GM23338 (cell line): ENCODE measurements around the gene IMMP2L. TPM values are rescaled to one million over a fixed set of nuclear protein-coding genes. Genes with fewer than 3 reads are reported as not detected.

Experiments used
- ATAC-seq: fragments of 200-7000 bp; cut with Tn5 transposase; 3 replicates; pipeline ENCODE4 v1.9.1; 2020
- DNase-seq: peaks from one replicate; pipeline ENCODE4 v3.0.0-alpha.2; 2015; ENCODE audit warnings: low spot score
- H2AFZ ChIP-seq: fragments of 200-600 bp; sonication (generic); 2 replicates; pipeline ENCODE4 v1.8.0; 2016; ENCODE audit warnings: antibody characterized with exemption, mild to moderate bottlenecking, moderate library complexity
- H3F3A ChIP-seq: fragments of 200-600 bp; sonication (generic); replicated peaks from 2 replicates; pipeline ENCODE4 v1.8.0; 2017; ENCODE audit warnings: antibody characterized with exemption, mixed run types, low read depth
- H3K27ac ChIP-seq: fragments of 200-600 bp; sonication (generic); 2 replicates; pipeline ENCODE4 v1.6.1; 2016; ENCODE audit warnings: low read depth
- H3K27me3 ChIP-seq: fragments of 200-600 bp; sonication (generic); 2 replicates; pipeline ENCODE4 v1.8.0; 2016; ENCODE audit warnings: mild to moderate bottlenecking, mixed run types, moderate library complexity; ENCODE audit not compliant: insufficient read depth
- H3K36me3 ChIP-seq: fragments of 200-600 bp; sonication (generic); 2 replicates; pipeline ENCODE4 v1.8.0; 2016; ENCODE audit warnings: mild to moderate bottlenecking; ENCODE audit not compliant: insufficient read depth
- H3K4me1 ChIP-seq: fragments of 200-600 bp; sonication (generic); 2 replicates; pipeline ENCODE4 v1.8.0; 2016; ENCODE audit warnings: mild to moderate bottlenecking, moderate library complexity; ENCODE audit not compliant: insufficient read depth
- H3K4me2 ChIP-seq: fragments of 200-600 bp; sonication (generic); 2 replicates; pipeline ENCODE4 v1.7.1; 2017; ENCODE audit warnings: mixed run types
- H3K4me3 ChIP-seq: fragments of 200-600 bp; sonication (generic); 2 replicates; pipeline ENCODE4 v1.6.1; 2016; ENCODE audit warnings: mixed run types
- H3K79me2 ChIP-seq: fragments of 200-600 bp; sonication (generic); replicated peaks from 2 replicates; pipeline ENCODE4 v1.8.0; 2017; ENCODE audit warnings: mild to moderate bottlenecking; ENCODE audit not compliant: insufficient read depth
- H3K9me2 ChIP-seq: fragments of 200-600 bp; sonication (generic); 2 replicates; pipeline ENCODE4 v1.8.0; 2017; ENCODE audit not compliant: insufficient read depth
- H4K20me1 ChIP-seq: fragments of 200-600 bp; sonication (generic); replicated peaks from 2 replicates; pipeline ENCODE4 v1.8.0; 2017; ENCODE audit warnings: mild to moderate bottlenecking; ENCODE audit not compliant: insufficient read depth
- H3K27ac Mint-ChIP-seq: 2 replicates; pipeline ENCODE4 v1.8.0; 2020; ENCODE audit warnings: inconsistent platforms, mild to moderate bottlenecking, moderate library complexity, mixed read lengths
- H3K27me3 Mint-ChIP-seq: 3 replicates; pipeline ENCODE4 v1.8.0; 2022; ENCODE audit warnings: low read depth, mild to moderate bottlenecking, moderate library complexity, mixed read lengths, inconsistent platforms; ENCODE audit not compliant: insufficient read depth, poor library complexity
- H3K36me3 Mint-ChIP-seq: 3 replicates; pipeline ENCODE4 v1.8.0; 2021; ENCODE audit warnings: low read depth, mild to moderate bottlenecking, inconsistent platforms, moderate library complexity, mixed read lengths
- H3K4me1 Mint-ChIP-seq: 3 replicates; pipeline ENCODE4 v1.8.0; 2020; ENCODE audit warnings: mild to moderate bottlenecking, inconsistent platforms, mixed read lengths
- H3K4me3 Mint-ChIP-seq: 3 replicates; pipeline ENCODE4 v1.8.0; 2021; ENCODE audit warnings: moderate library complexity, mild to moderate bottlenecking, inconsistent platforms, mixed read lengths
- H3K9me3 Mint-ChIP-seq: 3 replicates; pipeline ENCODE4 v1.8.0; 2020; ENCODE audit warnings: moderate library complexity, mild to moderate bottlenecking, inconsistent platforms, mixed read lengths
- CREB1 ChIP-seq: fragments of 250-450 bp; sonication (Bioruptor Pico); IDR thresholded peaks from 2 replicates; pipeline ENCODE4 v1.5.0; 2020; ENCODE audit warnings: low read depth, mild to moderate bottlenecking, moderate library complexity
- CTCF ChIP-seq, 2 experiments: fragments of 200-600 bp in 1 of 2; sonication (generic) in 1 of 2; conservative IDR thresholded peaks; 2 replicates each; pipeline versions ENCODE4 v1.5.1 to v1.6.1; 2016 to 2017; ENCODE audit warnings: antibody characterized with exemption in 2 of 2, low read depth in 2 of 2, mild to moderate bottlenecking in 2 of 2, moderate library complexity in 1 of 2
- ETS1 ChIP-seq: IDR thresholded peaks from 2 replicates; pipeline ENCODE4 v1.6.1; 2016; ENCODE audit warnings: antibody characterized with exemption
- EZH2 ChIP-seq: fragments of 200-600 bp; sonication (generic); IDR thresholded peaks from one replicate; pipeline ENCODE4 v1.8.0; 2017; ENCODE audit warnings: antibody characterized with exemption, mild to moderate bottlenecking, low read depth; ENCODE audit not compliant: unreplicated experiment
- EZH2phosphoT487 ChIP-seq: fragments of 200-600 bp; sonication (generic); IDR thresholded peaks from one replicate; pipeline ENCODE4 v1.8.1; 2018; ENCODE audit warnings: antibody characterized with exemption; ENCODE audit not compliant: unreplicated experiment
- JUNB ChIP-seq: IDR thresholded peaks from one replicate; pipeline ENCODE4 v1.6.1; 2016; ENCODE audit warnings: antibody characterized with exemption; ENCODE audit not compliant: unreplicated experiment
- NANOG ChIP-seq: IDR thresholded peaks from 2 replicates; pipeline ENCODE4 v1.6.1; 2016; ENCODE audit warnings: antibody characterized with exemption, borderline replicate concordance
- POLR2AphosphoS5 ChIP-seq: IDR thresholded peaks from 2 replicates; pipeline ENCODE4 v1.6.1; 2016; ENCODE audit warnings: antibody characterized with exemption, low read depth
- STAT1 ChIP-seq: IDR thresholded peaks from one replicate; pipeline ENCODE4 v1.6.1; 2016; ENCODE audit warnings: antibody characterized with exemption; ENCODE audit not compliant: unreplicated experiment
- ZNF114 ChIP-seq: fragments of 250-450 bp; sonication (Bioruptor Pico); IDR thresholded peaks from 2 replicates; pipeline ENCODE4 v1.5.0; 2020; ENCODE audit warnings: mild to moderate bottlenecking, moderate library complexity
- ZNF331 ChIP-seq: fragments of 250-450 bp; sonication (Bioruptor Pico); IDR thresholded peaks from 2 replicates; pipeline ENCODE4 v1.5.0; 2020; ENCODE audit warnings: low read depth, mild to moderate bottlenecking, moderate library complexity
- polyA plus RNA-seq: library from polyadenylated mRNA; unstranded; fragments of >200 nt; fragmentation: Nextera tagmentation; extraction: Ambion mirVana; gene quantifications from 2 replicates; pipeline ENCODE4 v1.2.1, GENCODE V29; 2016
- total RNA-seq: library from RNA; depleted of rRNA; stranded (reverse); fragments of >200 nt; shearing (Covaris generic); gene quantifications from 2 replicates; pipeline ENCODE4 v1.2.3, GENCODE V29; 2014
- TF ChIP-seq, protein P1 (sequence below): fragments of 250-450 bp; sonication (Bioruptor Pico); IDR thresholded peaks from 2 replicates; pipeline ENCODE4 v1.5.0; 2020; ENCODE audit warnings: mild to moderate bottlenecking, moderate library complexity
- TF ChIP-seq, protein P2 (sequence below): IDR thresholded peaks from one replicate; pipeline ENCODE4 v1.6.1; 2018; ENCODE audit warnings: antibody characterized with exemption; ENCODE audit not compliant: unreplicated experiment

IMMP2L gene
- total and polyA plus RNA-seq, 2 experiments from 2014 or later = 7.3 to 14.0 TPM

DNA sequence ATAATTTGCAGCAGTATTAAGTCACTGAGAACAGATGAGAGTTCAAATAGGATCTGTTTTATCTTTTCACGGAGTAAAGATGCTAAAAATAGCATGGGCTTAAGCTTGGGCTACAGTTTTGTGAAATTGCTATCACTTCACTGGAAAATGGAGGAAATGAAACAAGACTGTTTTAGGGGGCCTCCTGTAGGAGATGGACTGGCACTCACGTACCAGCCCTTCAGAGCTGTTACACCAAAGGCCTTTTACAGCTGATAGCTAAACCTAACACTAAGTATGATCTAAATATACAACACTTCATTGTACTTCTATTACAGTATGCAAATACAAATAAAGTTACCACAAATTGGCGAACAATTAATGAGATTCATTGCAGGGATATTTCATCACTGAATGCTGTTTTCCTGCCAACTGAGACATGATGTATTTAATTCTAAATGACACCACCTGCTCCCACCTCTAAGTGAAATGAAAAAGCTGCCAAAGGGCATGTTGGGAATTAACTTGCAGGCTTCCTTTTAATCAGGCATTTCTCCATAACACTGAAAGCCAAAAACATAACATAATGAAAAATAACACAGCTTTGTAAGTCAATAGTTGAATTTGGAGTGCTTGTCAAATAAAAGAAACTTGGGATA, 775.8 kb downstream of the IMMP2L start:
- Histone ChIP-seq H3K4me1 (no peaks in the 10 kb centered on the region), H3K4me2 (no peak overlapping the region), H4K20me1 (no peaks in the 10 kb centered on the region), H3K27ac (no peak overlapping the region), H3K9me2 (no peaks in the 10 kb centered on the region), H3F3A (no peaks in the 10 kb centered on the region), H3K4me3 (no peak overlapping the region), H3K79me2 (no peaks in the 10 kb centered on the region), H3K27me3 (no peaks in the 10 kb centered on the region), H3K36me3 (no peaks in the 10 kb centered on the region), H2AFZ (no peak overlapping the region)
- TF ChIP-seq ETS1 = no peak
- TF ChIP-seq NANOG = no peak
- TF ChIP-seq, protein P1, sequence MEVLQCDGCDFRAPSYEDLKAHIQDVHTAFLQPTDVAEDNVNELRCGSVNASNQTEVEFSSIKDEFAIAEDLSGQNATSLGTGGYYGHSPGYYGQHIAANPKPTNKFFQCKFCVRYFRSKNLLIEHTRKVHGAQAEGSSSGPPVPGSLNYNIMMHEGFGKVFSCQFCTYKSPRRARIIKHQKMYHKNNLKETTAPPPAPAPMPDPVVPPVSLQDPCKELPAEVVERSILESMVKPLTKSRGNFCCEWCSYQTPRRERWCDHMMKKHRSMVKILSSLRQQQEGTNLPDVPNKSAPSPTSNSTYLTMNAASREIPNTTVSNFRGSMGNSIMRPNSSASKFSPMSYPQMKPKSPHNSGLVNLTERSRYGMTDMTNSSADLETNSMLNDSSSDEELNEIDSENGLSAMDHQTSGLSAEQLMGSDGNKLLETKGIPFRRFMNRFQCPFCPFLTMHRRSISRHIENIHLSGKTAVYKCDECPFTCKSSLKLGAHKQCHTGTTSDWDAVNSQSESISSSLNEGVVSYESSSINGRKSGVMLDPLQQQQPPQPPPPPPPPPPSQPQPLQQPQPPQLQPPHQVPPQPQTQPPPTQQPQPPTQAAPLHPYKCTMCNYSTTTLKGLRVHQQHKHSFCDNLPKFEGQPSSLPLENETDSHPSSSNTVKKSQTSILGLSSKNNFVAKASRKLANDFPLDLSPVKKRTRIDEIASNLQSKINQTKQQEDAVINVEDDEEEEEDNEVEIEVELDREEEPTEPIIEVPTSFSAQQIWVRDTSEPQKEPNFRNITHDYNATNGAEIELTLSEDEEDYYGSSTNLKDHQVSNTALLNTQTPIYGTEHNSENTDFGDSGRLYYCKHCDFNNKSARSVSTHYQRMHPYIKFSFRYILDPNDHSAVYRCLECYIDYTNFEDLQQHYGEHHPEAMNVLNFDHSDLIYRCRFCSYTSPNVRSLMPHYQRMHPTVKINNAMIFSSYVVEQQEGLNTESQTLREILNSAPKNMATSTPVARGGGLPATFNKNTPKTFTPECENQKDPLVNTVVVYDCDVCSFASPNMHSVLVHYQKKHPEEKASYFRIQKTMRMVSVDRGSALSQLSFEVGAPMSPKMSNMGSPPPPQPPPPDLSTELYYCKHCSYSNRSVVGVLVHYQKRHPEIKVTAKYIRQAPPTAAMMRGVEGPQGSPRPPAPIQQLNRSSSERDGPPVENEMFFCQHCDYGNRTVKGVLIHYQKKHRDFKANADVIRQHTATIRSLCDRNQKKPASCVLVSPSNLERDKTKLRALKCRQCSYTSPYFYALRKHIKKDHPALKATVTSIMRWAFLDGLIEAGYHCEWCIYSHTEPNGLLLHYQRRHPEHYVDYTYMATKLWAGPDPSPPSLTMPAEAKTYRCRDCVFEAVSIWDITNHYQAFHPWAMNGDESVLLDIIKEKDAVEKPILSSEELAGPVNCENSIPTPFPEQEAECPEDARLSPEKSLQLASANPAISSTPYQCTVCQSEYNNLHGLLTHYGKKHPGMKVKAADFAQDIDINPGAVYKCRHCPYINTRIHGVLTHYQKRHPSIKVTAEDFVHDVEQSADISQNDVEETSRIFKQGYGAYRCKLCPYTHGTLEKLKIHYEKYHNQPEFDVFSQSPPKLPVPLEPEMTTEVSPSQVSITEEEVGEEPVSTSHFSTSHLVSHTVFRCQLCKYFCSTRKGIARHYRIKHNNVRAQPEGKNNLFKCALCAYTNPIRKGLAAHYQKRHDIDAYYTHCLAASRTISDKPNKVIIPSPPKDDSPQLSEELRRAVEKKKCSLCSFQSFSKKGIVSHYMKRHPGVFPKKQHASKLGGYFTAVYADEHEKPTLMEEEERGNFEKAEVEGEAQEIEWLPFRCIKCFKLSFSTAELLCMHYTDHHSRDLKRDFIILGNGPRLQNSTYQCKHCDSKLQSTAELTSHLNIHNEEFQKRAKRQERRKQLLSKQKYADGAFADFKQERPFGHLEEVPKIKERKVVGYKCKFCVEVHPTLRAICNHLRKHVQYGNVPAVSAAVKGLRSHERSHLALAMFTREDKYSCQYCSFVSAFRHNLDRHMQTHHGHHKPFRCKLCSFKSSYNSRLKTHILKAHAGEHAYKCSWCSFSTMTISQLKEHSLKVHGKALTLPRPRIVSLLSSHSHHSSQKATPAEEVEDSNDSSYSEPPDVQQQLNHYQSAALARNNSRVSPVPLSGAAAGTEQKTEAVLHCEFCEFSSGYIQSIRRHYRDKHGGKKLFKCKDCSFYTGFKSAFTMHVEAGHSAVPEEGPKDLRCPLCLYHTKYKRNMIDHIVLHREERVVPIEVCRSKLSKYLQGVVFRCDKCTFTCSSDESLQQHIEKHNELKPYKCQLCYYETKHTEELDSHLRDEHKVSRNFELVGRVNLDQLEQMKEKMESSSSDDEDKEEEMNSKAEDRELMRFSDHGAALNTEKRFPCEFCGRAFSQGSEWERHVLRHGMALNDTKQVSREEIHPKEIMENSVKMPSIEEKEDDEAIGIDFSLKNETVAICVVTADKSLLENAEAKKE = no peak
- no peak for TF ChIP-seq CREB1 (CRISPR knock-in tag)
- TF ChIP-seq EZH2 = no peak
- TF ChIP-seq STAT1 = no peak
- TF ChIP-seq JUNB = no peak
- TF ChIP-seq EZH2phosphoT487 = no peak
- TF ChIP-seq ZNF114 (CRISPR knock-in tag) = no peak
- TF ChIP-seq ZNF331 = no peak
- no peak for TF ChIP-seq CTCF (conservative IDR thresholded peaks at IDR 0.05; ENCODE audit: low read depth in 2 of 2)
- TF ChIP-seq POLR2AphosphoS5 = no peak
- TF ChIP-seq, protein P2, sequence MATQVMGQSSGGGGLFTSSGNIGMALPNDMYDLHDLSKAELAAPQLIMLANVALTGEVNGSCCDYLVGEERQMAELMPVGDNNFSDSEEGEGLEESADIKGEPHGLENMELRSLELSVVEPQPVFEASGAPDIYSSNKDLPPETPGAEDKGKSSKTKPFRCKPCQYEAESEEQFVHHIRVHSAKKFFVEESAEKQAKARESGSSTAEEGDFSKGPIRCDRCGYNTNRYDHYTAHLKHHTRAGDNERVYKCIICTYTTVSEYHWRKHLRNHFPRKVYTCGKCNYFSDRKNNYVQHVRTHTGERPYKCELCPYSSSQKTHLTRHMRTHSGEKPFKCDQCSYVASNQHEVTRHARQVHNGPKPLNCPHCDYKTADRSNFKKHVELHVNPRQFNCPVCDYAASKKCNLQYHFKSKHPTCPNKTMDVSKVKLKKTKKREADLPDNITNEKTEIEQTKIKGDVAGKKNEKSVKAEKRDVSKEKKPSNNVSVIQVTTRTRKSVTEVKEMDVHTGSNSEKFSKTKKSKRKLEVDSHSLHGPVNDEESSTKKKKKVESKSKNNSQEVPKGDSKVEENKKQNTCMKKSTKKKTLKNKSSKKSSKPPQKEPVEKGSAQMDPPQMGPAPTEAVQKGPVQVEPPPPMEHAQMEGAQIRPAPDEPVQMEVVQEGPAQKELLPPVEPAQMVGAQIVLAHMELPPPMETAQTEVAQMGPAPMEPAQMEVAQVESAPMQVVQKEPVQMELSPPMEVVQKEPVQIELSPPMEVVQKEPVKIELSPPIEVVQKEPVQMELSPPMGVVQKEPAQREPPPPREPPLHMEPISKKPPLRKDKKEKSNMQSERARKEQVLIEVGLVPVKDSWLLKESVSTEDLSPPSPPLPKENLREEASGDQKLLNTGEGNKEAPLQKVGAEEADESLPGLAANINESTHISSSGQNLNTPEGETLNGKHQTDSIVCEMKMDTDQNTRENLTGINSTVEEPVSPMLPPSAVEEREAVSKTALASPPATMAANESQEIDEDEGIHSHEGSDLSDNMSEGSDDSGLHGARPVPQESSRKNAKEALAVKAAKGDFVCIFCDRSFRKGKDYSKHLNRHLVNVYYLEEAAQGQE = no peak
- Mint-ChIP-seq H3K4me1 (no peaks in the 10 kb centered on the region), H3K9me3 (no peaks in the 10 kb centered on the region), H3K27ac (no peak overlapping the region), H3K4me3 (no peak overlapping the region), H3K36me3 (no peaks in the 10 kb centered on the region), H3K27me3 (no peaks in the 10 kb centered on the region)
- no peak for DNase-seq
- no peak for ATAC-seq
